ENCODE measurements around the gene TTC16.

TTC16 gene

GRCh38 chr9:127722055-127722745 lies 6.3 kb downstream of the TTC16 start:
- no peak for DNase-seq (ENCODE audit: low read depth)

DNA sequence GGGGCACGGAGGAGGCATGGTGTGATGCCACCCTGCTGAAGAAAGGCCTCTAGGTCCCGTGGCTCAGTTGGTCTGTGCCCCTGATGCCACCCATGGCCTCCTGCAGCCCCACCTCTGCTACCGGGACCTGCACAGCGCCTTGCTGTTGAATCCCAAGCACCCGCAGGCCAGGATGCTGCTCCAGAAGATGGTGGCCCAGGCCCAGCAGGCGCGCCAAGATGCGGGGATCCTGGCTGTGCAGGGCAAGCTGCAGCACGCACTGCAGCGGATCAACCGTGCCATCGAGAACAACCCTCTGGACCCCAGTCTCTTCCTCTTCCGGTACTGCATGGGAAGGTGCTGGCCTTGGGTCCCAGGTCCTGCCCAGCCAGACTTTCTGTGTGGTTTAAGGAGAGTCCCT lies 7.1 kb downstream of the TTC16 start:
- no peak for DNase-seq (ENCODE audit: low read depth)

GRCh38 chr9:127723444-127723843 lies 7.6 kb downstream of the TTC16 start:
- DNase-seq (ENCODE audit: low read depth) = no peak

GRCh38 chr9:127724012-127724411 lies 8.1 kb downstream of the TTC16 start:
- no peak for DNase-seq (ENCODE audit: low read depth)

GRCh38 chr9:127726871-127727270 lies 11.0 kb downstream of the TTC16 start:
- no peak for DNase-seq (ENCODE audit: low read depth)

DNA sequence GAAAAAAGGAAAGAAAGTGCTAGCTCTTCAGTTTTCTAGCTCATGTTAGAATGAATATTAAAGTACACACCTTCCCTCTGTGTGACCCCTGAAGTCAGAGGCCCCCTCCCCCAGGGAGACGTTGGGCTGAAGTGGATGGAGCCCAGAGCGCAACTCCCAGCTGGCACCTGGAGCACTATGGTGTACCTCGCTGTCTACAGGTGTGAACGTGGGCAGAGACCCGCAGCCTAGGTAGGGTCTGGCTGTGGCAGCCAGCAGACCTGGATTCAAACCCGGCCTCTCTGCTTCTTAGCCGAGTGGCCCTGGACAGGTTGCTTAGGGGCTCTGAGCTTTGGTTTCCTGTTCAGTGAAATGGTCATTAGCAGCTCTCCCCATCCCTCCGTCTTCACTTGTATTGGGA lies 12.9 kb downstream of the TTC16 start:
- no peak for DNase-seq (ENCODE audit: low read depth)

- no peak for DNase-seq (ENCODE audit: low read depth)
Measured at GRCh38 chr9:127729522-127730256, 13.8 kb downstream of the TTC16 start.

GRCh38 chr9:127730262-127730661 lies 14.4 kb downstream of the TTC16 start:
- no peak for DNase-seq (ENCODE audit: low read depth)

GRCh38 chr9:127730799-127731410 lies 15.0 kb downstream of the TTC16 start:
- no peak for DNase-seq (ENCODE audit: low read depth)

GRCh38 chr9:127731938-127732337 lies 16.1 kb downstream of the TTC16 start:
- no peak for DNase-seq (ENCODE audit: low read depth)

GRCh38 chr9:127732444-127732843 lies 16.6 kb downstream of the TTC16 start:
- no peak for DNase-seq (ENCODE audit: low read depth)

- no peak for DNase-seq (ENCODE audit: low read depth)
Measured at GRCh38 chr9:127733614-127734013, 17.7 kb downstream of the TTC16 start.

- no peak for DNase-seq (ENCODE audit: low read depth)
Measured at GRCh38 chr9:127734247-127734746, 18.4 kb downstream of the TTC16 start.

GRCh38 chr9:127734747-127735529 lies 19.1 kb downstream of the TTC16 start, which contains the start of gene TOR2A:
TSS of gene TOR2A (minus strand) at chr9:127735294. CDS start at chr9:127735270, 24 bp downstream.
- peak; percentile 98 for DNase-seq (ENCODE audit: low read depth)

DNA sequence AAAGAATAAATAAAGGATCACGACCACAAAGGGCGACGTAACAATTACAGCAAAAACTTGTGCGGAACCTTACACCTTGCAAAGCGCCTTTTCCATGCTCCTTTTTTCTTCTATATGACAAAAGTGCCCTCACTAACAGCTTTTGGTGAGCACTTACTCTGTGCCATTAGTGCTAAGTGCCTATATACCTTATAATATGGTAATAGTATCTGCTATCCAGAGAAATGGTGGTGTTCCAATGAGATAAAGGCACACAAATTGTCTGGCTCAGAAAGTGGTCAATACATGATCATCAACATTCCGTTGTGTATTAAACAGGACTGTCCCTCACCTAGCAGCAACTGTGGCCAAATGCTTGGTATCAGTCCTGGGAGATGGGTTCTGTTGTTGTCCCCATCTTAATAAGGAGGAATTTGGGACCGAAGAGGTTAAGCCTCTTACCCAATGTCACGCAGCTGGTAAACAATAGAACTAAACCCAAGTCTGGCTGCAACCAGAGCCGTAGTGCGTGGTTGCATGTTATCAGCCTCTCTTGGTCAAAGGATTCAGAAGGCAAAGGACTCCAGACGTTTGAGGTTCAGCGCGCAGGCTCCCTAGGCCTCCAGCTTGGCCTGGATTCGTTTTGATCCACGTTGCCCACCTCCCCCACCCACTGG lies 19.8 kb downstream of the TTC16 start:
- DNase-seq (ENCODE audit: low read depth) = no peak

- no peak for DNase-seq (ENCODE audit: low read depth)
Measured at GRCh38 chr9:127738666-127739065, 22.8 kb downstream of the TTC16 start.

- DNase-seq (ENCODE audit: low read depth) = no peak
Measured at GRCh38 chr9:127739614-127740330, 23.9 kb downstream of the TTC16 start.

DNA sequence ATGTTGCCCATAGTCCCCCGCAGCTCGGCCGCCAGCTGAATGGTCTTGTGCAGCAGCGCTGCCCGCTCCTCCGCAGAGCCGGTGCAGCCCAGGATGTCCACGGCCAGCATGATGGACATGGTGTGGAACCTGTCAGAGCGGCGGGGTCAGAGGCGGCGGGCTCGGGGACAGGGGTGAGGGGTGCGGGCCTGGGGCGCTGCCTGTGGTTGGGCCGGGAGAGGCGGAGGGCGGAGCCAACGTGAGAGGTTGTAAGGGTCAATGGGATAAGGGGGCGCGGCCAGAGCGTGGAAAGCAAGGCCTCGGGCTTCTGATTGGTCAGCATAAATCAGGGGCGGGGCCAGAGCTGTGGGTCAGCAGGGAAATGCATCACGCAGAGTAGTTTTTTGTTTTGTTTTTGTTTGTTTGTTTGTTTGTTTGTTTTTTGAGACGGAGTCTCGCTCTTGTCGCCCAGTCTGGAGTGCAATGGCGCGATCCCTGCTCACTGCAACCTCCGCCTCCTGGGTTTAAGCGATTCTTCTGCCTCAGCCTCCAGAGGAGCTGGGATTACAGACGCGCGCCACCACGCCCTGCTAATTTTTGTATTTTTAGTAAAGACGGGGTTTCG lies 26.1 kb downstream of the TTC16 start:
- no peak for DNase-seq (ENCODE audit: low read depth)

DNA sequence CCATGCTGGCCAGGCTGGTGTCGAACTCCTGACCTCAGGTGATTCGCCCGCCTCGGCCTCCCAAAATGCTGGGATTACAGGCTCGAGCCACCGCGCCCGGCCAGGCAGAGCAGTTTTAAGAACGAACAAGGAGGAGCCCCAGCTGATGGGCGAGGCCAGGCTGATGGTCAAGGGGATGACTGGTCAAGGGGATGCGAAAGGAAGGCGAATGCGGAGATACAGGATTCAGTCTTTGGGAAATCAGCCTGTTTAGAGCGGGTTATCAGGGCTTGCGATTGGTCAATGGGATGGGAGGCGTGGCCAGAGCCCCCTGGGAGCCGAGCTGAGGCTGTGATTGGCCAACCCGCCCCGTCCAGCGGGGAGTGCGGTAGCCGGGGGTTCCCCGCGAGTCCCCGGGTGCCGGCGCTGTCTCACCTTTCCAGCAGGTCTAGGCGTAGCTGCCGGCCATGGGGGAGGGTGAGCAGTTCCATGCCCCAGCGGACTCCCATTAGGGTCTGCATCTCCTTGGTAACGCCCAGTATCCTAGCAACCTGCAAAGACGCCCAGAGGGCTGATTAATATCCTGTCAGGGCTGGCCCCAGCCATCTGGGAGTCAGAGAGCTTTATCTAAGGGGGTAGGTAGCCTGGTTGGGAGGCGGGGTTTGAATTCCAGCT lies 26.7 kb downstream of the TTC16 start:
- no peak for DNase-seq (ENCODE audit: low read depth)

Data from activated gamma-delta T cell treated with anti-CD3 and anti-CD28 coated beads, Interleukin-2, amount 50 U/mL, for 16 hours (primary cell).